Activated T-cell treated with anti-CD3 and anti-CD28 coated beads, Interleukin-2, amount 50 U/mL, for 48 hours (primary cell): Measurements from ENCODE around the gene PWP1.
A peak's percentile ranks its signal among the peaks of the same experiment; 100 is the strongest.
"Not testable (repeated sequence)": the region's sequence is repeated elsewhere in the genome, so short reads cannot be mapped to it uniquely, and the experiment has no call there.

ENCODE experiments used
- DNase-seq, 2 experiments: peaks; one replicate each; pipeline ENCODE4 v3.0.0-alpha.2; 2020

PWP1 gene

GRCh38 chr12:107668320-107669098 is 17.1 kb upstream of the PWP1 start:
- no peak for DNase-seq

- no peak for DNase-seq
These were observed 15.7 kb upstream of the PWP1 start for GRCh38 chr12:107669946-107670345.

GRCh38 chr12:107670999-107671643 is 14.5 kb upstream of the PWP1 start:
- peak; percentile 48 to 66 for DNase-seq

- no peak for DNase-seq
These were observed 7.9 kb upstream of the PWP1 start for GRCh38 chr12:107677671-107678070.

GRCh38 chr12:107679336-107679735 is 6.3 kb upstream of the PWP1 start:
- DNase-seq = no peak

- DNase-seq = no peak
These were observed 4.2 kb upstream of the PWP1 start for GRCh38 chr12:107681455-107681835.

- no peak for DNase-seq
These were observed 3.5 kb upstream of the PWP1 start for GRCh38 chr12:107681836-107682820.

- DNase-seq = no peak
These were observed 1.4 kb upstream of the PWP1 start for GRCh38 chr12:107684029-107684795.

GRCh38 chr12:107684990-107685359 is 624 bp upstream of the PWP1 start:
- peak; percentile 46 to 53 for DNase-seq

GRCh38 chr12:107695772-107696171 is 10.2 kb downstream of the PWP1 start:
- DNase-seq = not testable (repeated sequence)

GRCh38 chr12:107702106-107702505 is 16.5 kb downstream of the PWP1 start:
- no peak for DNase-seq

- DNase-seq = no peak
These were observed 18.4 kb downstream of the PWP1 start for GRCh38 chr12:107704041-107704440.

GRCh38 chr12:107705522-107705921 is 19.9 kb downstream of the PWP1 start:
- not testable (repeated sequence) for DNase-seq

GRCh38 chr12:107715780-107716179 is 30.2 kb downstream of the PWP1 start:
- DNase-seq = no peak

GRCh38 chr12:107718606-107719005 is 33.0 kb downstream of the PWP1 start:
- DNase-seq = no peak

GRCh38 chr12:107727327-107727726 is 41.7 kb downstream of the PWP1 start:
- DNase-seq = not testable (repeated sequence)

- not testable (repeated sequence) for DNase-seq
These were observed 42.1 kb downstream of the PWP1 start for GRCh38 chr12:107727742-107728141.

- no peak for DNase-seq
These were observed 45.2 kb downstream of the PWP1 start for GRCh38 chr12:107730618-107731341.

GRCh38 chr12:107731366-107731765 is 45.8 kb downstream of the PWP1 start:
- no peak for DNase-seq

GRCh38 chr12:107732365-107732764 is 46.8 kb downstream of the PWP1 start:
- DNase-seq = no peak

- DNase-seq = no peak
These were observed 48.5 kb downstream of the PWP1 start for GRCh38 chr12:107734139-107734538.

- DNase-seq = no peak
These were observed 50.2 kb downstream of the PWP1 start for GRCh38 chr12:107735763-107736162.
